Measurements from ENCODE around the gene DLG2.

The DLG2 gene

GRCh38 chr11:85534806-85535205, 92.3 kb downstream of the DLG2 start:
- Histone ChIP-seq H2BK5ac (ENCODE audit: low read depth, low read length, poor library complexity, severe bottlenecking) (no peak overlapping the region), H2BK120ac (ENCODE audit: low read depth, low read length) (no peak overlapping the region), H2AFZ (ENCODE audit: low read depth, low read length) (no peak overlapping the region), H3K9me3 (ENCODE audit: control insufficient read depth, low read length) (peaks cover 6% of the 10 kb centered on the region), H4K91ac (ENCODE audit: low read length) (no peak overlapping the region), H3K9ac (ENCODE audit: low read length) (no peak overlapping the region), H3K4me2 (ENCODE audit: low read length, poor library complexity, severe bottlenecking) (no peak overlapping the region), H3K36me3 (ENCODE audit: control insufficient read depth in 1 of 2, insufficient read depth in 2 of 2, low read depth in 1 of 2, low read length in 2 of 2) (no peaks in the 10 kb centered on the region), H3K4me3 (ENCODE audit: insufficient read depth in 1 of 2, low read depth in 1 of 2, low read length in 2 of 2) (no peak overlapping the region), H2AK5ac (ENCODE audit: low read length, severe bottlenecking) (no peak overlapping the region), H2BK12ac (ENCODE audit: low read length in 2 of 2) (no peak overlapping the region), H3K27me3 (ENCODE audit: control insufficient read depth in 1 of 2, insufficient read depth in 1 of 2, low read length in 2 of 2) (no peaks in the 10 kb centered on the region), H3K4ac (ENCODE audit: low read depth in 1 of 2, low read length in 2 of 2) (no peak overlapping the region), H3K14ac (ENCODE audit: low read length in 2 of 2) (no peak overlapping the region), H3K27ac (ENCODE audit: low read length, poor library complexity, severe bottlenecking) (no peak overlapping the region), H3K4me1 (ENCODE audit: control insufficient read depth, insufficient read depth, low read depth, low read length) (no peaks in the 10 kb centered on the region), H3K79me1 (replicated peaks; ENCODE audit: low read length, poor library complexity, severe bottlenecking) (no peaks in the 10 kb centered on the region), H2BK15ac (ENCODE audit: low read depth, poor library complexity, severe bottlenecking) (no peak overlapping the region), H3K18ac (ENCODE audit: low read depth in 1 of 2, low read length in 2 of 2) (no peak overlapping the region), H3K23ac (ENCODE audit: low read length in 2 of 2) (no peak overlapping the region), H4K8ac (ENCODE audit: low read length) (no peak overlapping the region)
- DNase-seq: no peak
- WGBS: no CpG with 5 or more reads among the region's 3 CpGs

GRCh38 chr11:85531191-85531897, 95.8 kb downstream of the DLG2 start:
- 56% methylated on average over 3 of the region's 5 CpGs for WGBS
- H2BK15ac ChIP-seq (ENCODE audit: low read depth, poor library complexity, severe bottlenecking): no peak overlapping the region

GRCh38 chr11:85530634-85531033, 96.5 kb downstream of the DLG2 start:
- Histone ChIP-seq H3K4ac (ENCODE audit: low read depth in 1 of 2, low read length in 2 of 2) (no peak overlapping the region), H2BK12ac (ENCODE audit: low read length in 2 of 2) (no peak overlapping the region), H3K4me2 (ENCODE audit: low read length, poor library complexity, severe bottlenecking) (no peak overlapping the region), H3K36me3 (ENCODE audit: control insufficient read depth in 1 of 2, insufficient read depth in 2 of 2, low read depth in 1 of 2, low read length in 2 of 2) (no peaks in the 10 kb centered on the region), H3K4me1 (ENCODE audit: control insufficient read depth, insufficient read depth, low read depth, low read length) (no peaks in the 10 kb centered on the region), H3K9ac (ENCODE audit: low read length) (no peak overlapping the region), H3K9me3 (ENCODE audit: control insufficient read depth, low read length) (peaks cover 6% of the 10 kb centered on the region), H2BK15ac (ENCODE audit: low read depth, poor library complexity, severe bottlenecking) (no peak overlapping the region), H3K4me3 (ENCODE audit: insufficient read depth in 1 of 2, low read depth in 1 of 2, low read length in 2 of 2) (no peak overlapping the region), H3K23ac (ENCODE audit: low read length in 2 of 2) (no peak overlapping the region), H3K14ac (ENCODE audit: low read length in 2 of 2) (no peak overlapping the region), H3K18ac (ENCODE audit: low read depth in 1 of 2, low read length in 2 of 2) (no peak overlapping the region), H3K27me3 (ENCODE audit: control insufficient read depth in 1 of 2, insufficient read depth in 1 of 2, low read length in 2 of 2) (no peaks in the 10 kb centered on the region), H4K8ac (ENCODE audit: low read length) (no peak overlapping the region), H3K27ac (ENCODE audit: low read length, poor library complexity, severe bottlenecking) (no peak overlapping the region), H2BK120ac (ENCODE audit: low read depth, low read length) (no peak overlapping the region), H2AFZ (ENCODE audit: low read depth, low read length) (no peak overlapping the region), H2BK5ac (ENCODE audit: low read depth, low read length, poor library complexity, severe bottlenecking) (no peak overlapping the region), H3K79me1 (replicated peaks; ENCODE audit: low read length, poor library complexity, severe bottlenecking) (no peaks in the 10 kb centered on the region), H4K91ac (ENCODE audit: low read length) (no peak overlapping the region), H2AK5ac (ENCODE audit: low read length, severe bottlenecking) (no peak overlapping the region)
- DNase-seq: no peak
- WGBS: no CpG with 5 or more reads among the region's 1 CpG

More at GRCh38 chr11:85531191-85531897, 95.8 kb downstream of the DLG2 start:
- Histone ChIP-seq H3K27ac (ENCODE audit: low read length, poor library complexity, severe bottlenecking) (no peak overlapping the region), H4K8ac (ENCODE audit: low read length) (no peak overlapping the region), H3K9me3 (ENCODE audit: control insufficient read depth, low read length) (peaks cover 6% of the 10 kb centered on the region), H3K27me3 (ENCODE audit: control insufficient read depth in 1 of 2, insufficient read depth in 1 of 2, low read length in 2 of 2) (no peaks in the 10 kb centered on the region), H3K36me3 (ENCODE audit: control insufficient read depth in 1 of 2, insufficient read depth in 2 of 2, low read depth in 1 of 2, low read length in 2 of 2) (no peaks in the 10 kb centered on the region), H3K14ac (ENCODE audit: low read length in 2 of 2) (no peak overlapping the region), H3K4ac (ENCODE audit: low read depth in 1 of 2, low read length in 2 of 2) (no peak overlapping the region), H2BK12ac (ENCODE audit: low read length in 2 of 2) (no peak overlapping the region), H3K4me1 (ENCODE audit: control insufficient read depth, insufficient read depth, low read depth, low read length) (no peaks in the 10 kb centered on the region), H3K4me2 (ENCODE audit: low read length, poor library complexity, severe bottlenecking) (no peak overlapping the region), H2AFZ (ENCODE audit: low read depth, low read length) (no peak overlapping the region), H3K79me1 (replicated peaks; ENCODE audit: low read length, poor library complexity, severe bottlenecking) (no peaks in the 10 kb centered on the region), H2AK5ac (ENCODE audit: low read length, severe bottlenecking) (no peak overlapping the region), H2BK120ac (ENCODE audit: low read depth, low read length) (no peak overlapping the region), H4K91ac (ENCODE audit: low read length) (no peak overlapping the region), H3K23ac (ENCODE audit: low read length in 2 of 2) (no peak overlapping the region), H3K18ac (ENCODE audit: low read depth in 1 of 2, low read length in 2 of 2) (no peak overlapping the region), H3K9ac (ENCODE audit: low read length) (no peak overlapping the region), H3K4me3 (ENCODE audit: insufficient read depth in 1 of 2, low read depth in 1 of 2, low read length in 2 of 2) (no peak overlapping the region), H2BK5ac (ENCODE audit: low read depth, low read length, poor library complexity, severe bottlenecking) (no peak overlapping the region)
- no peak for DNase-seq

- DNase-seq: no peak
- no peak overlapping the region for H3K18ac ChIP-seq (ENCODE audit: low read depth in 1 of 2, low read length in 2 of 2)
- H3K23ac ChIP-seq (ENCODE audit: low read length in 2 of 2): no peak overlapping the region
- no peak overlapping the region for H2BK5ac ChIP-seq (ENCODE audit: low read depth, low read length, poor library complexity, severe bottlenecking)
- no peak overlapping the region for H3K27ac ChIP-seq (ENCODE audit: low read length, poor library complexity, severe bottlenecking)
- no peak overlapping the region for H3K9ac ChIP-seq (ENCODE audit: low read length)
- H2AK5ac ChIP-seq (ENCODE audit: low read length, severe bottlenecking): no peak overlapping the region
- no peaks in the 10 kb centered on the region for H3K36me3 ChIP-seq (ENCODE audit: control insufficient read depth in 1 of 2, insufficient read depth in 2 of 2, low read depth in 1 of 2, low read length in 2 of 2)
- no peak overlapping the region for H3K4me2 ChIP-seq (ENCODE audit: low read length, poor library complexity, severe bottlenecking)
- H3K14ac ChIP-seq (ENCODE audit: low read length in 2 of 2): no peak overlapping the region
- H3K27me3 ChIP-seq (ENCODE audit: control insufficient read depth in 1 of 2, insufficient read depth in 1 of 2, low read length in 2 of 2): no peaks in the 10 kb centered on the region
- no peaks in the 10 kb centered on the region for H3K79me1 ChIP-seq (replicated peaks; ENCODE audit: low read length, poor library complexity, severe bottlenecking)
- no peak overlapping the region for H4K8ac ChIP-seq (ENCODE audit: low read length)
- H4K91ac ChIP-seq (ENCODE audit: low read length): no peak overlapping the region
- no peak overlapping the region for H2BK120ac ChIP-seq (ENCODE audit: low read depth, low read length)
- H3K4ac ChIP-seq (ENCODE audit: low read depth in 1 of 2, low read length in 2 of 2): no peak overlapping the region
- H3K4me3 ChIP-seq (ENCODE audit: insufficient read depth in 1 of 2, low read depth in 1 of 2, low read length in 2 of 2): no peak overlapping the region
- H3K4me1 ChIP-seq (ENCODE audit: control insufficient read depth, insufficient read depth, low read depth, low read length): no peaks in the 10 kb centered on the region
- no peak overlapping the region for H2AFZ ChIP-seq (ENCODE audit: low read depth, low read length)
- H2BK15ac ChIP-seq (ENCODE audit: low read depth, poor library complexity, severe bottlenecking): no peak overlapping the region
- H3K9me3 ChIP-seq (ENCODE audit: control insufficient read depth, low read length): peaks cover 21% of the 10 kb centered on the region
- no peak overlapping the region for H2BK12ac ChIP-seq (ENCODE audit: low read length in 2 of 2)
Measured at GRCh38 chr11:85526564-85526963, 100.6 kb downstream of the DLG2 start.

Data from mesenchymal stem cell (in vitro differentiated cells and primary cell).